NCI-H2107 treated with DMSO at 0.1 percent for 48 hours (cell line): ENCODE results near the gene SPATA2.
"Not testable (repeated sequence)": the region's sequence is repeated elsewhere in the genome, so short reads cannot be mapped to it uniquely, and the experiment has no call there.

Source experiments
- DNase-seq: peaks from one replicate; lab custom pipeline; 2025; ENCODE audit not compliant: unreplicated experiment; lab: John Stamatoyannopoulos, UW

SPATA2 gene

DNA sequence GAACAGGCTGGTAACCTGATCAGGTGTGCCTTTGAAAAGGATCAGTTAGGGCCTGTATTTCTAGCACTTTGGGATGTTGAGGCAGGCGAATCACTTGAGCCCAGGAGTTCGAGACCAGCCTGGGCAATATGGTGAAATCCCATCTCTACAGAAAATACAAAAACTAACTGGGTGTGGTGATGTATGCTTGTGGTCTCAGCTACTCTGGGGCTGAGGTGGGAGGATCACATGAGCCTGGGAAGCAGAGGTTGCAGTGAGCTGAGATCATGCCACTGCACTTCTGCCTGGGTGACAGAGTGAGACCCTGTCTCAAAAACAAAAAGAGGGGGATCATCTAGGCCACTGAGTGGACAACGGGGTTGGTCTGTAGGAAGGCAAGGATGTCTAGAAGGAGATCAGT is 54.1 kb downstream of the SPATA2 start:
- not testable (repeated sequence) for DNase-seq

DNA sequence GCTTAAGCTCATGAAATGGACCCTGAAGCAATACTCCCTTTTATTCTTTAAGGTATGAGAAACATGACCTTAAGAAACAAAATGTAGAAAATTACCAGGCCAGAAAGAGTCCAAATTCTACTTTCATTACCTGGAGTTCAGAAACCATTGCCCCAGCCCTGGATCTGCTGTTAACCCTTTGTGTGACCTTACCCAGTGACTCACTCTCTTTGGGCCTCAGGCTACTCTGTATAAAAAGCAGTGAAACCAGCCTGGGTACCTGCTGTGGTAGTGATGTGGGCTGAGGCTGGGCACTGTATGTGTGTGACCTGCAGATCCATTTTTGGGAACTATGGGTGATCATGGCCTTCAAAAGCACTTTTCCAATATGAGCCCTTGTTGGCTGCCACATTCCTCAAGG is 55.5 kb downstream of the SPATA2 start:
- no peak for DNase-seq

DNA sequence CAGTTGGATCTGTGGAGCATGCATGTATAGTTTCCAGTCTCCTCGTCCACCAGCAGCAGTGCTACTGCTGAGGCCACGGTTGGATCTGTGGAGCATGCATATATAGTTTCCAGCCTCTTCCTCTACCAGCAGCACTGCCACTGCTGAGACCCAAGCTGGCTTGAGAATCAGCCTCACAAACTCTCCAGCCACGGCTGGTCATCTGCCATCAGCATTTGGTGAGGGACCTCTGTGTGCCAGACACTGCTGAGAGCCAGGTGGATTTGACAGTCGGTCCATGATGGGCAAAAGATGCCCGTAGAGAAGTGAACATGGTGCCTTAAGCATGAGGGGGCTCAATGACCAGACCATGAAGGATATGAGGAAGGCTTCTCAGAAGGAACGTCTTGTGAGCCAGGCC is 56.3 kb downstream of the SPATA2 start:
- no peak for DNase-seq

DNA sequence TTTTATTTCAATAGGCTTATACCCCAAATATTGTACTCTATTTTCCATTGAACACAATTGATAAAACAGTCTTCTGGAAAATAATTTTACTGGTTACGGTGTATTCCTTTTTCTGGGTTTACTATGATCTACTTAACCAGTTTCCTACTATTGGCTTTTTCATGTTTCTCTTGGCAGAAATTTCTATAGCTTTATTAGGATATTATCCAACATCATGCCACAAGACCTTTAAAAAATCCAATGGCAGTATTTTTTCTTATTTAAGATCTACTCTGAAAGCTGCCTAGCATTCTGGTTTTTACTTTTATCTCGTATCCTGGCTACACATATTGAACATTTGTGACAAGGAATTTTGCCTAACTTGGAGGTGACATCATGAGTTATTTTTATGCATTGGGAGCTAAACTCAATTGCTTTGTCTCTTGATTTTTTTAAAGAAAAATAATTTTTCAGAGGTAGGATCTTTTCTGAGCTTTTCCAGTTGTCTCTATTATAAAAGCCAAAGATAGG is 57.2 kb downstream of the SPATA2 start:
- no peak for DNase-seq

DNA sequence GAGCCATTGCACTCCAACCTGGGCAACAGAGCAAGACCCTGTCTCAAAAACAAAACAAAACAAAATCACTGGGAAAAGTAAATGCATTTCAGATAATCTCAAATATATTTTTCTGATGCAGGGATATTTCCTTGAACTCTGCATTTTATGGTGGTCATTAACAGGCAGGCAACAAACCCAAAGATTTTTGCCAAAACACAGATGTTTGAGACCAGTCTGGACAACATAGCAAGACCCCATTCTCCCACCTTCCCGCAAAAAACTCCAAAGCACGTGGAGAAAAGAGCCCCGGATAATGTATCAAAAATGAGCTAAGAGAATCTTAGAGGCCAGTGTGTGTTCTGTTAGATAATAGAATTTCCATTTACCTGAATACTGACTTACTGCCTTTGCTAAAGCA is 58.4 kb downstream of the SPATA2 start:
- DNase-seq: no peak

DNA sequence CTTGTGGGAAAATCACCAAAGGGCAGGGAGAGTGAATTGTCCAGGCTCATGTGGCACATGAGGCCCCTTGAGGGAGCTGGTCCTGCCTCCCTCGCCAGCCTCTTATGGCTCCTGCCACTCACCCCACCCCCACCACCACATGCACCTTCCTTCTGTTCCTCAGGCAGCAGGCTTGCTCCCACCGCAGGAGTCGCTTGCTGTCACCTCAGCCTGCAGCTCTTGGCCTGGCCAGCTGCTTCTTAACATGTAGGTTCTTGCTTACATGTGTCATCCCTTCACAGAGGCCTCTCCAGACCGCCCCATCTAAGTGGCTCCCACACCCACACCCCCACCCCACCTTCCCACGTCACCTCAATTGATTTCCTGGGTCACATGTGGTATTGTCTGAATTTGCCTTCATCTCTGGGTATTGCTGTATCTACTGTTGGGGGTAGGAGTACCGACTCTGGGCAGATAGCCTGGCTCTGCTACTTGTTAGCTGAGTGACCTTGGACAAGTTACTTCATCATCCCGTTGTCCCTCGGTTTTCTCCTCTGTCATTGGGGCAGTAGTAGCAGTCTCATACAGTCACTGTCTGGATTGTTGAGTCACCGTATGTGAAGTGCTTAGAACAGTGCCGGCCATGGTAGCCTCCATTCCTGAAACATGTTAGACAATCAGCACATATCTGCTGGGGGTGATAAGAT is 61.0 kb downstream of the SPATA2 start:
- no peak for DNase-seq

DNA sequence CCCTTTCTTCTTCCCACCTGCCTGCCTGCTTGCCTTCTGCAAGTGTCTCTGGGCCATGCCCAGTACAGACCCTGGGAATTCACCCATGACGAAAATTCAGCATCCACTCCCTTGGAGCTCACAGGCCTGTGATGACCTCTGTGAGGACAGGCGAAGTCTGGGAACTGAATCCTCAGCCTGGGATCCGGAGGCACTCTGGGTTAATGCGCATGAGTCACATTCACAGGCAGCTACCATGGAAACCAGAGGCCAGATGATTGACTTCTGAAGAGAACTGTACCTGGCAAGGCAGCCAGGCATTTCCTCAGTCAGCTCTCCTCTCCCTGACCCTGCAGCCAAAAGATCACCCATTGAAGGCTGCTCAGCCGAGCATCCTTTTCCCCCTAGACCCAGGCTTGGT is 61.7 kb downstream of the SPATA2 start:
- peak; percentile 26 for DNase-seq
